HG02571 (cell line): ENCODE results near the gene MGRN1.

Experiments
- ATAC-seq: cut with Tn5 transposase; IDR thresholded peaks from one replicate; pipeline ENCODE4 v1.9.1; 2021; ENCODE audit warnings: mild to moderate bottlenecking, moderate library complexity; ENCODE audit not compliant: unreplicated experiment

Gene MGRN1

DNA sequence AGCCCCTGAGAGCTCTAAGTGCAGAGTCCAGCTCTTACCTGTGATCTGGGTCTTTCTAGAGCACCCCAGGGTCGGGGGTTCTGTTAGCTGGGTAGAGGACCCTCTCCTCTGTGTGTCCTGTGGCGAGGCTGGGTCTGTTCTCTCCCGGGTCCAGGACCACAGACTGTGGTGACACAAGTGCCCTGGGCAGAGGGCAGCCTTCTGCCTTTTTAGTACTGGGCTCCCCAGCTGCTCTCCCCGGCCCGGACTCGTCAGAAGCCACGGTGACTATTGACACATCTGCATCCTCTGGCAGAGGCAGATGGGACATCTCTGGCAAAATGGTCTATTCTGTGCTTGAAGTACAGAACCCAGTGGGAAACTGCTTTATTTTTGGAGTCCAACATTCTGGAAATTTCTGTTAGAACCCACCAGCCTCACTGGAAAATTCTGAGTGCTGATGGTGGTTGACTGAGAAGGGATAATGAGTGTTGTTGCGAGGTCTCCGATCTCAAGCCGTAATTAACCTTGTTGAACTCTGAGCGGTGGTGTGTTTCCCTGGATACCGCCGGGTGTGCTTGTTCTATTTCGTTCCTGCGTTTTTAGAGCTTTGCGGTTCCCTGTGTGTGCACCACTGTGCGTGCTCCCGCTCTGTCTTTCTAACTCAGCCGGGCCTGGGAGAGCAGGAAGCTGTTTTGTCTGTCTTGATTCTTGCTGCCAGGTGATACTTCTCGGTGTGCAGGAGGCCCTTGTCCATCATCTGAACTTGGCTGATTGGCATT is 42.8 kb downstream of the MGRN1 start:
- no peak for ATAC-seq

DNA sequence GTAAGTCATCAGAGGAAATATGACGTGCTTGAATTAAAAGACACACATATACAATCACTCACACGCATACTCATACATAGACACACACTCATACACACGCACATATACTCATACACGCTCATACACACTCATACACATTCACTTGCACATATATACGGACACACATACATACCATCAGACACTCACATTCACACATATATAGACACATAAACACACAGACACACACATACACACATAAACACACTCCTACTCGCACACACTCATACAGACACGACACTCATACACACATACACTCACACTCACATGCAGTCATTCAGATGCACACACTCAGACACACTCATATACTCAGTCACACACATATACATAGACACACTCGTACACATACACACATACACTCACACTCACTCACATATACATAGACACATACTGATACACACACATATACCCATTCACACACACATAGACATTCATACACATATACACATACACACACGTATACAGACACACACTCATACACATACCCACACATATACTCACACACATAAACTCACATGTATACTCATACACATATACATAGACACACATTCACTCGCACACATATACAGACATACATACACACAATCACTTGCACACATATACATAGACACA is 43.8 kb downstream of the MGRN1 start:
- no peak for ATAC-seq

DNA sequence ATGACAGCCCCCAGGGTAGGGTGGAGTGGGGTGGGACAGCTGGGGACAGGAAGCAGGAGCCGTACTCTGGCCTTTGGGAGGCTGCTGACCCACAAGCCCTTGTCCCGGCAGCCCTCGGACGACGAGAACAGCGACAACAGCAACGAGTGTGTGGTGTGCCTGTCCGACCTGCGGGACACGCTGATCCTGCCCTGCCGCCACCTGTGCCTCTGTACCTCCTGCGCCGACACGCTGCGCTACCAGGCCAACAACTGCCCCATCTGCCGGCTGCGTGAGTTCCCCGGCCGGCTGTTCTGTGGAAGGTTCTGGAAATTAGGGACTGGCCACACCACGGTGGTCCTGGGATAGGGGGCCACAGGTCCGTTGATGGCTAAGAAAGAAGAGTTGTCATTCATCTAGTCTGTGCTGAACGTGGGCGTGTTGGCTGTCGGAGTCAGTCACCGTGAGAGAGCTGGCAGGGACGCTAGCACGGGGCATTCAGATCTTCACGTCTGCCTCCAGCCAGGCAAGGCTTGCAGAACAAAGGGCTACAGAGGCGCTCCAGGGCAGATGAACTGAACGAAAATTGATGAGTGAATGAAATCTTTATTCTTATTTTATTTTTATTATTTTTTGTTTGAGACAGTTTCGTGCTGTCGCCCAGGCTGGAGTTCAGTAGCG is 48.9 kb downstream of the MGRN1 start:
- no peak for ATAC-seq

DNA sequence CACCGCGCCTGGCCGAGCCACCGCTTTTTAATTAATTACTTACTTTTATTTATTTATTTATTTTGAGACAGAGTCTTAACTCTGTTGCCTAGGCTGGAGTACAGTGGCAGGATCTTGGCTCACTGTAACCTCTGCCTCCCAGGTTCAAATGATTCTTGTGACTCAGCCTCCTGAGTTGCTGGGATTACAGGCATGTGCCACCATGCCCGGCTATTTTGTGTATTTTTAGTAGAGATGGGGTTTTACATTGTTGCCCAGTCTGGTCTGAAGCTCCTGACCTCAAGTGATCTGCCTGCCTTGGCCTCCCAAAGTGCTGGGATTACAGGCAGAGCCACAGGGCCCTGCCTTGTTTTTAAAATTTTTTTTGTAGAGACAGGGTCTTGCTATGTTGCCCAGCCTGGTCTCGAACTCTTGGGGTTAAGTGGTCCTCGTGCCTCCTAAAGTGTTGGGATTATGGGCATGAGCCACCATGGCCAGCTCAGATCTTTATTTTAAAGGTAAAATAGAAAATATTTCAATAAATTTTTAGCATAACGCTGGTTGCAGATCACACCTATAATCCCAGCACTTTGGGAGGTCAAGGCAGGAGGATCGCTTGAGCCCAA is 50.4 kb downstream of the MGRN1 start:
- ATAC-seq, result no peak

DNA sequence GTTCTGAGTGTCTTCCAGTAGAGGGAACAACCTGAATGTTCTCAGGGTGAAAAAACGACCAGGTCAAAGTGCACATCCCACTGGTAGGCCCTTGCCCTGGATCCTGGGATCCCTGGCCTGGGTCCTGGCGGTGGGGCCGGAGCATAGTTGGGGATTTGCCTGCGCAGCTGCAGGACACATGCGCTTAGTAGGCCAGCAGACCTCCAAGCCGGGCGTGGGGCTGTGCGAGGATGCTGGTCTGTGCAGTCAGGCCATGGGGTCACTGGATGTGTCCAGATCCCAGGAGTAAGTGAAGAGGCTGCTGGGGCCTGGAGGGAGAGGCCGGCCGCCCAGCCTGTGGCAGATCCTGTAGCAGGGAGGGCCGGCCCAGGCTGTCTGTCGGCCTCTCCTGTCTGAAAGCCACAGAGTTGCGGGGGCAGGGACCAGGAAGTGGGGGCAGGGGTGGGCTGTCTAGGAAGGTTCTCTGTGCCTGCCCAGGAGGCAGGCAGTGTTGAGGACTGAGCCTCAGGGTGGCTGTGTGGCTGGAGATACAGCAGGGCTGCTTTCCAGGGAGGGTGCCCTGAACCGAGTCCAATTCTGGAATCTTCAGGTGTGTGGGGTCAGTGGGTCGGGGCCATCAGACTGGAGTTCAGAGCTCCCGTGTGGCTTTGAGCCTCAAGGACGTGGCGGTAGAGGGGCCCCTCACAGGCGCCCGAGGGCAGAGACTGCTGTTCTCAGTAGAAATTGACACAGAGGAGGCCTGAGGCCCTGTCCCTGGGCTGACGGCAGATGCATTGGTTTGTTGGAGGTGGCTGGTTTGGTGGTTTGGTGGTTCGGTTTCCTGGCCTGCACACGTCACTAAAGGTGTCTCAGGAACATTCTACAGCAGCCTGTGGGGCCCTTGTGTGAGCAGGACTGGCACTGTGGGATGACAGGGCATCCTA is 51.5 kb downstream of the MGRN1 start:
- ATAC-seq, result no peak

- no peak for ATAC-seq
Measured at GRCh38 chr16:4676831-4677230, 52.2 kb downstream of the MGRN1 start.

DNA sequence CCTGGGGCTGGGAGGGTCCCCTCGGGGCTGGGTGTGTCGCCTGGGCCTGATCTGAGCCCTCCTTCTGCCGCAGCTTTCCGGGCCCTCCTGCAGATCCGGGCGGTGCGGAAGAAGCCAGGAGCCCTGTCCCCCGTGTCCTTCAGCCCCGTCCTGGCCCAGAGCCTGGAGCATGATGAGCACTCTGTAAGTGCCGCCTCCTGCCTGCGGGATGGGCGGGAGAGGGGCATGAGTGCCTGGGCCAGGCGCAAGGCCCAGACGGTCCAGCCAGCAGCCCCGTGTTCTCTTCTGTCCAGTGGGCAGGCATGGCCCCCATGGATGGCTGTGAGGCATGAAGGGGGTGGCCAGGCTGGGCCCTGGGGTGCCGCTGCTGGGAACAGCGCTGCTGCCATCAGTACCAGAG is 52.8 kb downstream of the MGRN1 start:
- no peak for ATAC-seq

- no peak for ATAC-seq
Measured at GRCh38 chr16:4677994-4678393, 53.4 kb downstream of the MGRN1 start.

DNA sequence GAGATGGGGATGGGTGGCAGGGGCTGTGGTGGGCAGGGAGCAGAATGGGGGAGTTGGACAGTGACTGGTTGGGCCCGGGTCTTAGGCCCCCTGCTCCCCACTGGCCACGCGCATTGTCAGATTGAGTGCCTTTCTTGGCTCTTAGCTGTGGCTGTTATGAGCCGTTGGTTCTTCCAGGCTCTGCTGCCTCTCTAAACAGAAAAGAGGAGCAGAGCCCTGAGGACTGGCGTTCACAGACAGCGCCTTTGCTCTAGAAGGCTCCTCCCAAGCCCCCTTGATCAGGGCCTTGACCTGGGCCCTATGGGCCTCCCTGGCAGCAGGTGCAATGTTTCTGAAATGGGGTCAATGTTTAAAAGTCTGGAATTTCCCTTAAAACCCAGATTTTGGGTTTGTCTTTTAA is 54.0 kb downstream of the MGRN1 start:
- ATAC-seq, result no peak

DNA sequence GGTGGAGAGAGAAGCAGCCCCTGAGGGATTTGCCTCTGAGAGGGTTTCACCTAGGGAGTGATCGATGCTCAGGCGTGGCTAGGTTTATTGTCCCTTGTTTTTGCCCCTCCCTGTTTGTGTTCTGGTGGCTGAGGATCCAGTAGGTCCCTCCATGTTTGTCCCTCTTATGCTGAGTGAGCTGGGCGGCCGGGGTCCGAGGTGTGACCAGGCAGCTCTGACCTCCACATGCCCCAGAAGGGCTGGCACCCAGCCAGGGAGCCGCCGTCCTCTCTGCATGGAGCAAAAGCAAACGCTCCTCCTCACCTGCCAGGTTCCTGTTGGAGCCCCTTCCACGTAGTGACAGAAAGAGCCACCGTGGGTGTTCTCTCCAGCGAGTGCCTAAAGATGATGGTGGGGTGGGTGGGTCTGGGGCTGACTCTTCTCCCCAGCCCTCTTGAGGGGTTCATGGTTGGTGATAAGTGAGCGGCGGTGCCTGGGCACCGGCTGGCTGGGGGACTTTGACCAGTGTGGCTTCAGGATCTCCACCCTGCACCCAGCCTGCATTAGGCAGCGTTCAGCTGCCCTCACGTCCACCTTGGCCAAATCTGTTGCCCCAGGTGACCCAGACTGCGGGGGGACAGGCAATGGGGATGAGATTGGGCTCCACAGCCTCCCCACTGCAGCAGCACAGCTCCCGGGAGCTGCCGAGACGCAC is 54.7 kb downstream of the MGRN1 start:
- no peak for ATAC-seq

GRCh38 chr16:4679850-4680636 is 55.4 kb downstream of the MGRN1 start:
- no peak for ATAC-seq

- no peak for ATAC-seq
Measured at GRCh38 chr16:4680673-4681470, 56.2 kb downstream of the MGRN1 start.

- no peak for ATAC-seq
Measured at GRCh38 chr16:4681471-4682083, 57.0 kb downstream of the MGRN1 start.

GRCh38 chr16:4682084-4682591 is 57.5 kb downstream of the MGRN1 start:
- ATAC-seq, result no peak

GRCh38 chr16:4682616-4683254 is 58.1 kb downstream of the MGRN1 start:
- ATAC-seq, result no peak

GRCh38 chr16:4683255-4684057 is 58.8 kb downstream of the MGRN1 start:
- ATAC-seq, result no peak
